Activated B cell treated with CpG ODN at 0.5 μM for 24 hours (primary cell): ENCODE measurements around the gene KCNE2. TPM values are rescaled to one million over a fixed set of nuclear protein-coding genes. Genes with fewer than 3 reads are reported as not detected.

ENCODE experiments used
- ATAC-seq: fragments of 200-7000 bp; cut with Tn5 transposase; one replicate; pipeline ENCODE4 v1.10.0; 2021; ENCODE audit warnings: low read depth, mild to moderate bottlenecking, moderate library complexity
- CTCF ChIA-PET: fragments of 350-600 bp; sonication (Branson Sonifier 250); formaldehyde crosslinking; loops from one replicate; lab custom pipeline; 2021; ENCODE audit warnings: antibody characterized with exemption; lab: Charles Lee
- POLR2A ChIA-PET: fragments of 350-600 bp; sonication (Branson Sonifier 250); formaldehyde crosslinking; loops from one replicate; lab custom pipeline; 2021; ENCODE audit warnings: antibody characterized with exemption; lab: Charles Lee
- DNase-seq: peaks from one replicate; pipeline ENCODE4 v3.0.0; 2022
- H3K27ac Mint-ChIP-seq: one replicate; pipeline ENCODE4 v1.8.0; 2020; ENCODE audit warnings: mixed read lengths
- H3K27me3 Mint-ChIP-seq: one replicate; pipeline ENCODE4 v1.8.0; 2021; ENCODE audit warnings: mixed read lengths
- H3K36me3 Mint-ChIP-seq: one replicate; pipeline ENCODE4 v1.8.0; 2021; ENCODE audit warnings: low read depth, mixed read lengths
- H3K4me1 Mint-ChIP-seq: one replicate; pipeline ENCODE4 v1.8.0; 2021; ENCODE audit warnings: mixed read lengths
- H3K4me3 Mint-ChIP-seq: one replicate; pipeline ENCODE4 v1.8.0; 2020; ENCODE audit warnings: mild to moderate bottlenecking, mixed read lengths
- H3K9me3 Mint-ChIP-seq: one replicate; pipeline ENCODE4 v1.8.0; 2020; ENCODE audit warnings: mixed read lengths
- intact Hi-C: fragments of 100-400 bp; cut with micrococcal nuclease; formaldehyde crosslinking; loops from one replicate; pipeline ENCODE4 v1.15.1; 2024
- total RNA-seq: library from RNA; stranded (reverse); gene quantifications from 2 replicates; pipeline ENCODE4 v1.2.3, GENCODE V29; 2022
- TF ChIP-seq, protein P1 (sequence below): fragments of 200-600 bp; IDR thresholded peaks from one replicate; pipeline ENCODE4 v1.8.0; 2022; ENCODE audit warnings: antibody characterized with exemption, mild to moderate bottlenecking

Gene KCNE2
- total RNA-seq, 1 donor from 2014 or later: not detected

DNA sequence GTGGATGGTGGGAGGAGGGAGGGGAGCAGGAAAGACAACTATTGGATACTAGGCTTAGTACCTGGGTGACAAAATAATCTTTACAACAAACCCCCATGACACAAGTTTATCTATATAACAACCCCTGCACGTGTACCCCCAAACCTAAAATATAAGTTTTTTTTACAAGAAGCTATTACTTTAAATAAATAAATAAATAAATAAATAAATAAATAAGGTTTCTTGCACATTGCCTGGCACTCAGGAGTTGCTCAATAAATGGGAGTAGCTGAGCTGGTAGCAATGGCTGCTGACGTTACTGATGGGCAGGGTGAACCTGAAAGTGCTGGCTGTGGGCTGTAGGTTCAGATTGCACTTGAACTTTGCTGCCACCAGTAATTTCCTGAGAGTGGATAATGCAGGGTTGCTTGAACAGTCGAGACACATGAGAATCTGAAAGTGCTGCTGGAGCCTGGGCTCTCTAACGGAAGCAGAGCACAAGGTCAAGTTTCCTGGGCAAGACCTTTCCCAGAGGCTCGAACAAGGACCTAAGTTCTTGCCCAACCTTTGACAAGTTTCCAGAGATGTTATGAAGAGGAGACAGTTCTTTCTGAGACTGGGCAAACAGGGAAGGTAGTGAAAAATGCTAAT, 14.8 kb upstream of the KCNE2 start:
- Mint-ChIP-seq H3K27me3 (peaks cover 6% of the 10 kb centered on the region), H3K9me3 (no peaks in the 10 kb centered on the region), H3K27ac (no peak overlapping the region), H3K4me1 (peaks cover 3% of the 10 kb centered on the region), H3K36me3 (no peaks in the 10 kb centered on the region), H3K4me3 (no peak overlapping the region)
- intact Hi-C loops: loop anchor here (1.0 to 5.0 kb wide), 3 partner anchors 328 to 707 kb away; partner anchors contain the start of genes CRYZL1 and ITSN1
- no peak for ATAC-seq
- no peak for DNase-seq
- TF ChIP-seq, protein P1, sequence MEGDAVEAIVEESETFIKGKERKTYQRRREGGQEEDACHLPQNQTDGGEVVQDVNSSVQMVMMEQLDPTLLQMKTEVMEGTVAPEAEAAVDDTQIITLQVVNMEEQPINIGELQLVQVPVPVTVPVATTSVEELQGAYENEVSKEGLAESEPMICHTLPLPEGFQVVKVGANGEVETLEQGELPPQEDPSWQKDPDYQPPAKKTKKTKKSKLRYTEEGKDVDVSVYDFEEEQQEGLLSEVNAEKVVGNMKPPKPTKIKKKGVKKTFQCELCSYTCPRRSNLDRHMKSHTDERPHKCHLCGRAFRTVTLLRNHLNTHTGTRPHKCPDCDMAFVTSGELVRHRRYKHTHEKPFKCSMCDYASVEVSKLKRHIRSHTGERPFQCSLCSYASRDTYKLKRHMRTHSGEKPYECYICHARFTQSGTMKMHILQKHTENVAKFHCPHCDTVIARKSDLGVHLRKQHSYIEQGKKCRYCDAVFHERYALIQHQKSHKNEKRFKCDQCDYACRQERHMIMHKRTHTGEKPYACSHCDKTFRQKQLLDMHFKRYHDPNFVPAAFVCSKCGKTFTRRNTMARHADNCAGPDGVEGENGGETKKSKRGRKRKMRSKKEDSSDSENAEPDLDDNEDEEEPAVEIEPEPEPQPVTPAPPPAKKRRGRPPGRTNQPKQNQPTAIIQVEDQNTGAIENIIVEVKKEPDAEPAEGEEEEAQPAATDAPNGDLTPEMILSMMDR: no peak
- ChIA-PET POLR2A (interaction anchor here (2.4 kb wide), 1 partner anchor 425 kb away, joined by 17 read pairs; no protein-coding TSS in a partner anchor), CTCF (interaction anchor here (0.6 to 11.8 kb wide), 9 partner anchors 9 to 806 kb away, joined by 3 to 431 read pairs (median 7); partner anchors contain the start of genes ATP5PO and SON)

DNA sequence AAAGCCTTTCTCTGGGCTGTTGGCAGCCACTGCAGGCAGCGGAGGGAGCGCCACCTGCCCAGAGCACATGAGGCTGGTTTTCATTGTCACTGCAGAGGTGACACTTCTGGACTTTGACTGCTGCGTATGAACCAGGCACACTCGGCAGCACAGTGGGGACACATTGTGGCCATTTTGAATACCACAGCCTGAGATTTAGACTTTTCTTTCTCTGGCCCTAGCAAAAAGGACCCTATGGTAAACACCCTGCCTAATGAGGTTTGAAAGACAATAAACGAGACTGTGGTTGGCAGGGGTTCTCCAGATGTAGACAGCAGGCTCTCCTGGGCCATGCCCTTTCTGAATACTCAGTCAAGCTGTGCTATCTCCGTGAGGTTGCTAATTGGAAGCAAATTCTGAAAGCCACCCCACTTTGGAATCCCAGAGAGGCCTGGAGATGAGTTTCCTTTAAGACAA, 12.0 kb upstream of the KCNE2 start:
- no peaks in the 10 kb centered on the region for H3K9me3 Mint-ChIP-seq
- CTCF ChIA-PET: interaction anchor here (11.8 kb wide), 1 partner anchor 430 kb away, joined by 431 read pairs; no protein-coding TSS in a partner anchor
- intact Hi-C loops: no loop called here
- H3K4me1 Mint-ChIP-seq: peaks cover 3% of the 10 kb centered on the region
- POLR2A ChIA-PET: no interaction called here
- H3K27me3 Mint-ChIP-seq: peaks cover 29% of the 10 kb centered on the region
- H3K36me3 Mint-ChIP-seq: no peaks in the 10 kb centered on the region
- TF ChIP-seq, protein P1: no peak
- ATAC-seq (peak; percentile 80), DNase-seq (no peak)
- H3K27ac Mint-ChIP-seq: no peak overlapping the region
- H3K4me3 Mint-ChIP-seq: no peak overlapping the region

DNA sequence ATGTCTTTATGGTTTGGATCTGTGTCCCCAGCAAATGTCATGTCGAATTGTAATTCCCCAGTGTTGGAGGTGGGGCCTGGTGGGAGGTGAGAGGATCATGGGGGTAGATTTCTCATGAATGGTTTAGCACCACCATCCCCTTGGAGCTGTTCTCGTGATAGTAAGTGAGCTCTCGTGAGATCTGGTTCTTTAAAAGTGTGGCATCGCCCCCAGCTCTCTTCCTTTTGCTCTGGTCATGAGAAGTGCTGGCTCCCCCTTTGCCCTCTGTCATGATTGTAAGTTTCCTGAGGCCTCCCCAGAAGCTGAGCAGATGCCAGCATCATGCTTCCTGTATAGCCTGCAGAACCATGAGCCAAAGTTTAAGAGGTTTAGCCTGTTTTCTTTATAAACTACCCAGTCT, 11.2 kb upstream of the KCNE2 start:
- H3K9me3 Mint-ChIP-seq: no peaks in the 10 kb centered on the region
- no peaks in the 10 kb centered on the region for H3K36me3 Mint-ChIP-seq
- H3K4me1 Mint-ChIP-seq: peaks cover 3% of the 10 kb centered on the region
- TF ChIP-seq, protein P1: no peak
- intact Hi-C loops: no loop called here
- peaks cover 32% of the 10 kb centered on the region for H3K27me3 Mint-ChIP-seq
- ATAC-seq (no peak), DNase-seq (no peak)
- ChIA-PET CTCF (interaction anchor here (11.8 kb wide), 1 partner anchor 431 kb away, joined by 431 read pairs; no protein-coding TSS in a partner anchor), POLR2A (no interaction called here)
- H3K27ac Mint-ChIP-seq: no peak overlapping the region
- H3K4me3 Mint-ChIP-seq: no peak overlapping the region

DNA sequence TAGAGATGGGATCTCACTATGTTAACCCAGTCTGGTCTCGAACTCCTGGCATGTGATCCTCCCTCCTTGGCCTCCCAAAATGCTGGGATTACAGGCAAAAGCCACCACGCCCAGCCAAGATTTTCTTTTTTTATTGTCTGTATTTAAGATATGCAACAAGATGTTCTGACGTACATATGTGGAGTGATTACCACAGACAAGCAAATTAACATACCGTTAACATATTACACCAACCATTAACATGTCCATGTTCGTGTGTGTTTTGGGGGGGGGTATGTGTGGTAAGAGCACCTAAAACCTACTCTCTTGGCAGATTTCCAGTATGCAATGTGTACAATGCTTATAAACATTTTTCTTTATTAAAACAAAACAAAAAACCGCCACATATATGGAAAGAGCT, 10.6 kb upstream of the KCNE2 start:
- ATAC-seq (no peak), DNase-seq (no peak)
- TF ChIP-seq, protein P1: no peak
- Mint-ChIP-seq H3K4me1 (no peaks in the 10 kb centered on the region), H3K4me3 (no peak overlapping the region), H3K27me3 (peaks cover 33% of the 10 kb centered on the region), H3K36me3 (no peaks in the 10 kb centered on the region), H3K27ac (no peak overlapping the region), H3K9me3 (no peaks in the 10 kb centered on the region)
- CTCF ChIA-PET: interaction anchor here (2.7 to 11.8 kb wide), 2 partner anchors 429 to 431 kb away, joined by 18 to 431 read pairs; no protein-coding TSS in a partner anchor
- intact Hi-C loops: no loop called here
- POLR2A ChIA-PET: no interaction called here

DNA sequence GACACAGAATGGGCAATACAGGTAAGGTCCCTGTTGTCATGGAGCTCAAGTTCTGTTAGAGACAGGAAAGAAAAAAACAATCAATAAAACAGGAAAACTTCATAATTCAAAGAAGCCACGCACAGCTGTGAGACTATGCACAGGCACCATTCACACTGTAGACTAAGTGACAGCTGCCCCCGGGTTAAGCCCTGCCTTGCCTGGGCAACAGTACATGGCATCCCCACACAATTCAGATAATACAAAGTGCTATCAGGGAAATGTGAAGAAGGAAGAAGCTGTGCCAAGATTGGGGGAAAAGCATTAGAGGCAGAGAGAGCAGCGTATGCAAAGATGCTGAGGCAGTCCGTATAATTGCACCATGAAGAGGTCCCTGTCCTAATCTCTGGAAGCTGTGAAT, 9.0 kb upstream of the KCNE2 start:
- intact Hi-C loops: no loop called here
- POLR2A ChIA-PET: no interaction called here

More for the DNA sequence above, 9.0 kb upstream of the KCNE2 start:
- Mint-ChIP-seq H3K27me3 (peaks cover 36% of the 10 kb centered on the region), H3K36me3 (no peaks in the 10 kb centered on the region), H3K27ac (no peak overlapping the region), H3K4me3 (no peak overlapping the region), H3K4me1 (no peaks in the 10 kb centered on the region), H3K9me3 (peaks cover 3% of the 10 kb centered on the region)
- TF ChIP-seq, protein P1: no peak
- ATAC-seq (no peak), DNase-seq (no peak)
- CTCF ChIA-PET: interaction anchor here (2.7 kb wide), 1 partner anchor 431 kb away, joined by 18 read pairs; no protein-coding TSS in a partner anchor
